ENCODE data around the gene NCK2. TPM values are rescaled to one million over a fixed set of nuclear protein-coding genes. Genes with fewer than 3 reads are reported as not detected.

The NCK2 gene
- 10 to 100 TPM; 59.0 to 68.0 (median 63.0) TPM for polyA plus RNA-seq (ENCODE audit: insufficient read length in 4 of 4)

GRCh38 chr2:105744909-105745853 is at the start of gene NCK2:
NCK2 (plus strand) TSS chr2:105744912; CDS start chr2:105855064, 110,152 bp downstream.
- DNase-seq (ENCODE audit: low read depth in 4 of 4, low spot score in 3 of 4), result peak in 1 of 4 donors; percentile 38

GRCh38 chr2:105697781-105698449 is 46.8 kb upstream of the NCK2 start:
- DNase-seq (ENCODE audit: low read depth in 4 of 4, low spot score in 3 of 4), result no peak

- DNase-seq (ENCODE audit: low read depth in 4 of 4, low spot score in 3 of 4), result no peak
Measured at GRCh38 chr2:105698820-105699219, 45.9 kb upstream of the NCK2 start.

GRCh38 chr2:105701042-105701441 is 43.7 kb upstream of the NCK2 start:
- no peak for DNase-seq (ENCODE audit: low read depth in 4 of 4, low spot score in 3 of 4)

GRCh38 chr2:105708697-105709096 is 36.0 kb upstream of the NCK2 start:
- DNase-seq (ENCODE audit: low read depth in 4 of 4, low spot score in 3 of 4), result no peak

- no peak for DNase-seq (ENCODE audit: low read depth in 4 of 4, low spot score in 3 of 4)
Measured at GRCh38 chr2:105711394-105711793, 33.3 kb upstream of the NCK2 start.

- DNase-seq (ENCODE audit: low read depth in 4 of 4, low spot score in 3 of 4), result no peak
Measured at GRCh38 chr2:105712166-105712915, 32.4 kb upstream of the NCK2 start.

GRCh38 chr2:105712981-105713596 is 31.6 kb upstream of the NCK2 start:
- DNase-seq (ENCODE audit: low read depth in 4 of 4, low spot score in 3 of 4), result no peak

- DNase-seq (ENCODE audit: low read depth in 4 of 4, low spot score in 3 of 4), result no peak
Measured at GRCh38 chr2:105714141-105714540, 30.6 kb upstream of the NCK2 start.

- no peak for DNase-seq (ENCODE audit: low read depth in 4 of 4, low spot score in 3 of 4)
Measured at GRCh38 chr2:105718846-105719481, 25.7 kb upstream of the NCK2 start.

GRCh38 chr2:105721991-105722511 is 22.7 kb upstream of the NCK2 start:
- DNase-seq (ENCODE audit: low read depth in 4 of 4, low spot score in 3 of 4), result no peak

- DNase-seq (ENCODE audit: low read depth in 4 of 4, low spot score in 3 of 4), result no peak
Measured at GRCh38 chr2:105722726-105723297, 21.9 kb upstream of the NCK2 start.

GRCh38 chr2:105723431-105723830 is 21.3 kb upstream of the NCK2 start:
- DNase-seq (ENCODE audit: low read depth in 4 of 4, low spot score in 3 of 4), result no peak

- no peak for DNase-seq (ENCODE audit: low read depth in 4 of 4, low spot score in 3 of 4)
Measured at GRCh38 chr2:105725388-105725787, 19.3 kb upstream of the NCK2 start.

GRCh38 chr2:105730170-105730569 is 14.5 kb upstream of the NCK2 start:
- DNase-seq (ENCODE audit: low read depth in 4 of 4, low spot score in 3 of 4), result no peak

- DNase-seq (ENCODE audit: low read depth in 4 of 4, low spot score in 3 of 4), result no peak
Measured at GRCh38 chr2:105731511-105731910, 13.2 kb upstream of the NCK2 start.

- DNase-seq (ENCODE audit: low read depth in 4 of 4, low spot score in 3 of 4), result no peak
Measured at GRCh38 chr2:105732101-105732500, 12.6 kb upstream of the NCK2 start.

- no peak for DNase-seq (ENCODE audit: low read depth in 4 of 4, low spot score in 3 of 4)
Measured at GRCh38 chr2:105732955-105733607, 11.6 kb upstream of the NCK2 start.

- DNase-seq (ENCODE audit: low read depth in 4 of 4, low spot score in 3 of 4), result no peak
Measured at GRCh38 chr2:105733875-105734274, 10.8 kb upstream of the NCK2 start.

Measured in left renal pelvis (tissue), 4 donors.